GM12801 (cell line): ENCODE results near the gene AOC1.

Experiments used
- CTCF ChIP-seq: IDR thresholded peaks from one replicate; pipeline ENCODE4 v1.5.1; 2011; ENCODE audit warnings: control low read depth; ENCODE audit not compliant: insufficient read length; ENCODE audit errors: extremely low read depth

Gene AOC1

GRCh38 chr7:150856303-150857275 is 4.3 kb downstream of the AOC1 start:
- no peak for TF ChIP-seq CTCF

GRCh38 chr7:150857276-150858055 is 5.1 kb downstream of the AOC1 start:
- no peak for TF ChIP-seq CTCF

- no peak for TF ChIP-seq CTCF
Measured at GRCh38 chr7:150858236-150859197, 6.2 kb downstream of the AOC1 start.

- no peak for TF ChIP-seq CTCF
Measured at GRCh38 chr7:150860291-150860977, 8.1 kb downstream of the AOC1 start.

GRCh38 chr7:150860978-150861295 is 8.6 kb downstream of the AOC1 start:
- TF ChIP-seq CTCF: no peak

- no peak for TF ChIP-seq CTCF
Measured at GRCh38 chr7:150862356-150862755, 10.0 kb downstream of the AOC1 start.
